ENCODE results near the gene PTPN11.

- TF ChIP-seq EZH2 (IDR thresholded peaks at IDR 0.05; ENCODE audit: low read length) (no peak), CTCF (optimal IDR thresholded peaks at IDR 0.05 in 1 of 3, IDR thresholded peaks at IDR 0.05 in 1 of 3, conservative IDR thresholded peaks at IDR 0.05 in 1 of 3; ENCODE audit: extremely low read depth in 1 of 3, insufficient read depth in 2 of 3, low read length in 3 of 3) (no peak)
Observed at GRCh38 chr12:112536367-112536730, 117.6 kb downstream of the PTPN11 start.
